Psoas muscle (tissue), 8 donors: ENCODE measurements around the gene ETFB. TPM values are rescaled to one million over a fixed set of nuclear protein-coding genes. Genes with fewer than 3 reads are reported as not detected.

Experiments
- ATAC-seq, 4 donors: fragments of 200-7000 bp; cut with Tn5 transposase; one replicate each; pipeline ENCODE4 v1.9.1; 2020; ENCODE audit warnings: moderate library complexity in 3 of 4, mild to moderate bottlenecking in 2 of 4
- DNase-seq, 2 donors: peaks; one replicate each; pipeline ENCODE4 v3.0.0-alpha.2; 2020
- H3K27ac ChIP-seq: fragments of 200-600 bp; one replicate; pipeline ENCODE4 v1.8.0; 2022
- H3K27me3 ChIP-seq, 3 donors: fragments of 200-600 bp in 1 of 3; one replicate each; pipeline versions ENCODE4 v1.6.1 to v1.8.0; 2013 to 2022; ENCODE audit warnings: low read length in 2 of 3, mild to moderate bottlenecking in 2 of 3, moderate library complexity in 1 of 3; ENCODE audit not compliant: insufficient read depth in 3 of 3
- H3K36me3 ChIP-seq, 2 donors: fragments of 200-600 bp in 1 of 2; one replicate each; pipeline versions ENCODE4 v1.6.1 to v1.8.0; 2013 to 2022; ENCODE audit warnings: low read depth in 1 of 2, mild to moderate bottlenecking in 1 of 2, moderate library complexity in 1 of 2; ENCODE audit not compliant: insufficient read depth in 1 of 2
- H3K4me1 ChIP-seq: fragments of 200-600 bp; one replicate; pipeline ENCODE4 v1.8.0; 2022
- H3K4me3 ChIP-seq: fragments of 200-600 bp; one replicate; pipeline ENCODE4 v1.8.0; 2022; ENCODE audit warnings: mild to moderate bottlenecking
- H3K9me3 ChIP-seq: fragments of 200-600 bp; one replicate; pipeline ENCODE4 v1.8.0; 2022
- CTCF ChIP-seq: fragments of 200-600 bp; IDR thresholded peaks from one replicate; pipeline ENCODE4 v1.8.0; 2022; ENCODE audit warnings: antibody characterized with exemption
- WGBS, 3 donors: extraction: QIAGEN DNeasy Blood & Tissue Kit; methylation state at CpG; one replicate each; pipeline versions ENCODE4 v1.1.6 to v1.1.7; 2013; 5-methylcytosine and 5-hydroxymethylcytosine counted together
- intact Hi-C, 2 donors: fragments of 100-400 bp; cut with DNase I; formaldehyde crosslinking; loops; one replicate each; pipeline versions ENCODE4 v1.11.0 to v1.14.2; 2022
- polyA plus RNA-seq, 3 donors: library from polyadenylated mRNA; stranded (reverse); fragments of 200-250 nt; gene quantifications; one replicate each; pipeline ENCODE4 v1.2.3, GENCODE V29; 2013
- total RNA-seq, 4 donors: library from RNA; stranded (reverse); fragmentation: NEBNext Ultra II Directional in 2 of 4; extraction: Animal tissue kit (Norgen Biotek cat#: 25700) in 2 of 4; gene quantifications; one replicate each; pipeline versions ENCODE4 v1.2.1 to v1.2.4, GENCODE V29; 2021 to 2023
- donor health status: healthy with polysubstance abuse.
- donor health status: DM: no; HTN: no; CAD: no; lungs with moderate emphysema.
- donor health status: Bipolar disorder and iron deficiency.
- donor health status: healthy.
- donor health status: DM: yes; HTN: yes; CAD: no.
- donor health status: DM: no; HTN: no; CAD: no.
- donor health status: DM: no; HTN: no; CAD: no.
- donor health status: DM: yes; HTN: yes; CAD: no.

Gene ETFB
- total and polyA plus RNA-seq, 7 donors = 91.8 to 172 (median 151) TPM

- ATAC-seq = no peak
- no peak overlapping the region for H3K27ac ChIP-seq
- H3K9me3 ChIP-seq = peaks cover 11% of the 10 kb centered on the region
- intact Hi-C loops = no loop called here
- H3K27me3 ChIP-seq = peaks cover 0 to 25% (median 3%) of the 10 kb centered on the region in 3 donors
- WGBS, 3 donors = 58 to 85% (median 83%) methylated on average over 3 of the region's 3 CpGs
- TF ChIP-seq CTCF = no peak
- no peak for DNase-seq
- H3K4me3 ChIP-seq = no peak overlapping the region
- H3K36me3 ChIP-seq = no peaks in the 10 kb centered on the region
- no peaks in the 10 kb centered on the region for H3K4me1 ChIP-seq
These were observed 60.7 kb downstream of the ETFB start for GRCh38 chr19:51305479-51305878.

- no peaks in the 10 kb centered on the region for H3K4me1 ChIP-seq
- no peak for TF ChIP-seq CTCF
- ATAC-seq (no peak), DNase-seq (no peak)
- WGBS, 3 donors = 65 to 71% (median 68%) methylated on average over 7 of the region's 7 CpGs
- no peaks in the 10 kb centered on the region for H3K36me3 ChIP-seq
- peaks cover 4% of the 10 kb centered on the region for H3K9me3 ChIP-seq
- intact Hi-C loops = no loop called here
- H3K27me3 ChIP-seq = peaks cover 0 to 3% (median 0%) of the 10 kb centered on the region in 3 donors
- H3K27ac ChIP-seq = no peak overlapping the region
- no peak overlapping the region for H3K4me3 ChIP-seq
These were observed 64.9 kb downstream of the ETFB start for GRCh38 chr19:51301266-51301665.

GRCh38 chr19:51297406-51297805 lies 68.8 kb downstream of the ETFB start:
- Histone ChIP-seq H3K36me3 (no peaks in the 10 kb centered on the region), H3K4me1 (no peaks in the 10 kb centered on the region), H3K4me3 (no peak overlapping the region), H3K9me3 (no peaks in the 10 kb centered on the region), H3K27ac (no peak overlapping the region), H3K27me3 (peaks cover 0 to 21% (median under 1%) of the 10 kb centered on the region in 3 donors)
- DNase-seq (no peak), ATAC-seq (no peak)
- WGBS, 3 donors = 52 to 59% (median 57%) methylated on average over 5 of the region's 5 CpGs
- intact Hi-C loops = no loop called here
- TF ChIP-seq CTCF = no peak

GRCh38 chr19:51296336-51297093 lies 69.7 kb downstream of the ETFB start:
- no peaks in the 10 kb centered on the region for H3K9me3 ChIP-seq
- no peak for ATAC-seq
- 55 to 58% (median 57%) methylated on average over 9 of the region's 9 CpGs for WGBS, 3 donors
- DNase-seq = no peak
- no peak overlapping the region for H3K4me3 ChIP-seq
- no peak overlapping the region for H3K27ac ChIP-seq
- H3K4me1 ChIP-seq = no peaks in the 10 kb centered on the region
- intact Hi-C loops = no loop called here
- peaks cover 0 to 21% (median 2%) of the 10 kb centered on the region in 3 donors for H3K27me3 ChIP-seq
- H3K36me3 ChIP-seq = no peaks in the 10 kb centered on the region
- TF ChIP-seq CTCF = no peak
